ENCODE data around the gene TRRAP.

DNA sequence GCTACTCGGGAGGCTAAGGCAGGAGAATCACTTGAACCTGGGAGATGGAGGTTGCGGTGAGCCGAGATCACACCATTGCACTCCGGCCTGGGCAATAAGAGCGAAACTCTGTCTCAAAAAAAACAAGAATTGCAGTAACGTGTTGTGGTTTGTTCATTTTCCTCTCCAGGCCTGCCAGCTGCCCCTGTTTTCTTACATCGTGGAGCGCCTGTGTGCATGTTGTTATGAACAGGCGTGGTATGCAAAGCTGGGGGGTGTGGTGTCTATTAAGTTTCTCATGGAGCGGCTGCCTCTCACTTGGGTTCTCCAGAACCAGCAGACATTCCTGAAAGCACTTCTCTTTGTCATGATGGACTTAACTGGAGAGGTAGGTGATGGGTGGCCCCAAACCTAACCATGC lies 52.1 kb downstream of the TRRAP start:
- TF ChIP-seq, protein P1, sequence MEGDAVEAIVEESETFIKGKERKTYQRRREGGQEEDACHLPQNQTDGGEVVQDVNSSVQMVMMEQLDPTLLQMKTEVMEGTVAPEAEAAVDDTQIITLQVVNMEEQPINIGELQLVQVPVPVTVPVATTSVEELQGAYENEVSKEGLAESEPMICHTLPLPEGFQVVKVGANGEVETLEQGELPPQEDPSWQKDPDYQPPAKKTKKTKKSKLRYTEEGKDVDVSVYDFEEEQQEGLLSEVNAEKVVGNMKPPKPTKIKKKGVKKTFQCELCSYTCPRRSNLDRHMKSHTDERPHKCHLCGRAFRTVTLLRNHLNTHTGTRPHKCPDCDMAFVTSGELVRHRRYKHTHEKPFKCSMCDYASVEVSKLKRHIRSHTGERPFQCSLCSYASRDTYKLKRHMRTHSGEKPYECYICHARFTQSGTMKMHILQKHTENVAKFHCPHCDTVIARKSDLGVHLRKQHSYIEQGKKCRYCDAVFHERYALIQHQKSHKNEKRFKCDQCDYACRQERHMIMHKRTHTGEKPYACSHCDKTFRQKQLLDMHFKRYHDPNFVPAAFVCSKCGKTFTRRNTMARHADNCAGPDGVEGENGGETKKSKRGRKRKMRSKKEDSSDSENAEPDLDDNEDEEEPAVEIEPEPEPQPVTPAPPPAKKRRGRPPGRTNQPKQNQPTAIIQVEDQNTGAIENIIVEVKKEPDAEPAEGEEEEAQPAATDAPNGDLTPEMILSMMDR (conservative IDR thresholded peaks at IDR 0.05): no peak
- TF ChIP-seq EZH2 (IDR thresholded peaks at IDR 0.05; ENCODE audit: low read depth): no peak
